HG02763 (cell line): Measurements from ENCODE around the gene KLHL3.
"Not testable (repeated sequence)": the region's sequence is repeated elsewhere in the genome, so short reads cannot be mapped to it uniquely, and the experiment has no call there.

Experiments
- ATAC-seq: cut with Tn5 transposase; IDR thresholded peaks from one replicate; pipeline ENCODE4 v1.9.1; 2021; ENCODE audit warnings: mild to moderate bottlenecking, moderate library complexity; ENCODE audit not compliant: unreplicated experiment

The KLHL3 gene

DNA sequence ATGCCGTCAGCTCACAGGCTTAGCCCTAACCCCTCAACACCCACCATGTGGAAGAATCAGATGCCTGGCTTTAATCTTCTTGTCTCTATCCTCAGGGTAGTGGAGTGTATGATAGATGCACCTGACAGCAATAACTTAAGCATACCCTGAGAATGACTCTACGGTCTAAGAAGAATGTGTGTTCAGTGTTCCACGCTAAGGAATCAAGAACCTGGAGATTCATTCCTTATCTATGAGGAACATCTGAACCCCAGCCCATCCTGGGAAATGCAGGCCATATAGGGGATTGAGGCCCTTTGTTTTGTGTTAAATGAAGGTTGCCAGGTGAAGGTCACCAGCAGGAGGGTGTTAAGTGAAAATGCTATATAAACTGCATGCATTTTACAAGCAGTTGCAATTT, 63.0 kb downstream of the KLHL3 start:
- no peak for ATAC-seq

DNA sequence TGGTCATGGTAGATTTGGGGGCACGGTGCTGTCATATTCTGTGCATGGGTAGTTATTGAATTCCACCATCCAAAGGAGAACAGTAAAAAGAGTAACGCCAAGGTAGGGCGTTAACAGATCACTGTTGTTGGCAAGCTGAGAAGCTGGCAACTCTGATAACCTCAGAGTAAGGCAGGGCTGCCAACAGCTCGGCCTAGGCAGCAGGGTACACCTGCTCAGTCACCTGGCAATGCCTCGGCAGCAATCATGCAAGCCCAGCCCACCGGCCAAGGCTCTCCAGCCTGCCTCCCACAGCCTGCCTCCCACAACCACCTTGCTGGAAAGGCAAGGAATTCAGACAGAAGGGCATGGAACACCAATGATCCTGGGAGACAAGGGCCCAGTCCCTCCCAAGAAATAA, 63.9 kb downstream of the KLHL3 start:
- no peak for ATAC-seq

DNA sequence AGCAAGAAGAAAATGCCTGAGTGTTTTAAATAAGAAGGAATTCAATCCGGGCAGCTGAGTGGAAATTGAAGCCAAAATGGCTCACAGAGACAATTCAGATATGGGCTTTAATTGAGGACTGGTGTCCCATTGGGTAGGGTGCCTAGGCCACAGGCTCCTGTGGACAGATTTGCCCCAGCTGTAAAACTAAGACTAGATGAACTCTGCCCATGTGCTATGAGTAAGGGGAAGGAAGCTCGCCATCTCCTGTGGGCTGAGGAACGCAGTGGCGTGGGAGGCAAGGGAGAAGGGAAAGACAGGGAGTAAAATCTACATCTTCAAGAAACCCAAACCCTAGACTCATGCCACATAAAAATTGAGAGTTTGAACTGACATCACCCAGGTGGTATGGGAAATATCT, 66.1 kb downstream of the KLHL3 start:
- no peak for ATAC-seq

DNA sequence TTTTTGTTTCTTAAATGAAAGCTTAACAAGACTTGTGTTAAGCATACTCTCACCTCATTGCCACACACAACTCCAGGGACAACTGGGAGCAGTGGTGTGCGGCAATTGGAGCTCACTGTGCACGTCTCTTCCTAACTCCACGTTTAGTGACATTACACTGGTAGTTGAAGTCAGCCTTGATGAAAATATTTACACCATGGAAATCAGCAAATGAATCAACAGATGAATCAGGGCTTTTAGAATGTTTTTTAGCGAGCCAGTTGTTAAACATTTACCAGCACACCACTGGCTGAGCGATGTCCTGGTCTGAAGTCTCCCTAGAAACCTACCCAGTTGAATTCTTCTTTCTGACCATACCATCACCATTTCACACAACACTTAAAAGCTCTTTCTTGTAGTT, 67.3 kb downstream of the KLHL3 start:
- ATAC-seq: no peak

DNA sequence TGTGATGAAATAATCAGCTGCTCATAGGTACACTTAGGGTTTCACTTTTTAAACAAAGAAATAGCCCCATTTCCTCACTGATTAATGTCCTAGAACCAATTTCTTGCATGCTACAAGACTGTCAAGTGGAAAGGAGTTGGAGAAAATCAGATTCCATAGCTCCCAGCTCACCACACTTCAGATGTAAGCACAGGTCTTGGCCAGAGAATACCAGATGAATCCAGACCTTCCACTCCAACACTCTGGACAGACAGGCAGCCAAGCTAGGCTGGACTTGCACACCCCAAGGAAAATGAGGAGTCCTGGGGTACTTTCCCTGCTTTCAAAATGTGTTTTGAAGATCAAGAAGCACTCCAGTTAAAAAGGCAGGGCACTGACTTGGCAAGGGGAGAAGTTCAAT, 68.5 kb downstream of the KLHL3 start:
- ATAC-seq: no peak

DNA sequence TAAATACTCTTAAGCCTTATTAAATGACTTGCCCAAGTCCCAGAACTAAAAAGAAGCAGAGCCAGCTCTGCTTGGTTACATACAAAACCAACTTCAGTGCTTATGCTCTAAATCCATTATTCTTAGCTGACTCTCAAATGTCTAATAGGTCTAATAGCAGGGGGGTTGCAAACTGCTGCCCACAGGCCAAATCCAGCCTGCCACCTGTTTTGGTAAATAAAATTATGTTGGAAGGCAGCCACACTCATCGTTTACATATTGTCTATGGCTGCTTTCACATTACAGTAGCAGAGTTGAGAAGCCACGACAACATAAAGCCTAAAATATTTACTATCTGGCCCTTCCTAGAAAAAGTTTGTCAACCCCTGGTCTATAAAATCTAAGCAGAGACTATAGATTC, 69.0 kb downstream of the KLHL3 start:
- no peak for ATAC-seq

DNA sequence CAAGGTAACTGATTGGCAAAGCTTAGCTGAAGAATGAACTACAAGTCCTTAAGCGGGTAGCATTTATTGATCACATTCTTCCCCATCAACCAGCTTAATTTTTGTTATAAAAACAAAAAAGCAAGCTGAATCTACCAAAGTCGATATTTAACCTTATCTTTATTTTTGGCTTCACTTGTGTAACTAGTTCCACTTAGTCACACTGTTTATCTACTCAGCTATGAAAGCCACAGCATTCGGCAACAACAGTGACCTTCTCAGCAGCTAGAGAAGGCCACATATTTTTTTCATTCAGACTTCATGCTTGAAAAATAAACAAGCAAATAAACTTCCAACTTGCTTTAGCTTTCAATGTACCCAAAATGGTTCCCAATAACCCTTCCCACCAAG, 69.4 kb downstream of the KLHL3 start:
- peak; percentile 18 for ATAC-seq

DNA sequence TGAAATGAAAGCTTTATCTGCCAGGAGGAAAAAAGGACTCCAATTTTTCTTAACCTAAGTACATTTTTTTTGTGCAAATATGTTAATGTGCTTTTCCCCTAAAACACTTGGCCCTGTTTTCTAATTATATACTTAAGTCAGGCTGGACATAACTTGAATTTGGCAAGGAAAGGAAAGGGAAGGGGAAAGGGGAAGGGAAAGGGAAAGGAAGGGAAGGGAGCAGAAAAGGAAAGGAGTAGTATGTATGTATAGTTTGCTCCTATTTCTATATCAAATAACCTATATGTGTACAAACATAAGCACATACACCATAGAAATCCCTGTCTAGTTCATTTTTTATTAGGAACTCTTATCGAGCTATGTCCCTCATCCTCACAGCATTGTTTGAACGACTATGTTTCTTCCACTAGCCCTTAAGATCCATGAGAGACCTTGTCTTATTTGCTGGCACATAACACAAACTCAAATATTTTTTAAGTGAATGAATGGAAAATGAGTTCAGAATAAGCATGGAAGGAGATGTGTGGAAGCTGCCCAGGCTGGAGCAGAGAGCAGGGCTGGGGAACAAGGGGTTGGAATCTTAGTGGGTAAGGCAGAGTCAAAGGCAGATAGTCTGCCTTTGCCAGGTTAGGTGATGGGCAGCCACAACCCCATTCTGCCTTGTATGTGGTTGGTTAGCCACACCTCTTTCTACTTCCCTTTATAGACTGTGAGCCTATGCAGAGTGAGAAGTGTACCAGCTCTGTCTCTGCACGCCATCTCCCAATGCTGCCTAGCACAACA, 70.0 kb downstream of the KLHL3 start:
- ATAC-seq: peak; percentile 98

DNA sequence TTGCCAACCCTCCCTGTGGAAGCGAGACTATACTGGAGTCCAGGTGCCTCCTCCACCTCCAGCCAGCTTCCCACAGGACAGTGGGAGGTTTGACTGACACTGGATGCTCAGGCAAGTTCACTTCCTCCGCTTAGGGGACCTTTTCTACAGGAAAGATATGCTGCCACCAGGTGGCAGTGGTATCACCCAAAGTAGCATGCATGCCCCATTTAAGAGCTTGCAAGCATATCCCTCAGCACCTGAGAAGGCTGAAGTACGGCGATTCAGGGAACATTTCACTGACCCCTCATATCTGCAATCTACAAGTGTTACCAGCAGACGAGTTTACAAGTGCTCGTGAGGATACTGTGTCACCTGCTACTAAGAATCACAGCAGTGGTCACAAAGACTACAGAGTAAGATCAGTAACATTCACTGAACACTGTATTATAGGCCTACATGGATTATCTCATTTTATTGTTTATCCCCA, 75.5 kb downstream of the KLHL3 start:
- peak; percentile 61 for ATAC-seq

DNA sequence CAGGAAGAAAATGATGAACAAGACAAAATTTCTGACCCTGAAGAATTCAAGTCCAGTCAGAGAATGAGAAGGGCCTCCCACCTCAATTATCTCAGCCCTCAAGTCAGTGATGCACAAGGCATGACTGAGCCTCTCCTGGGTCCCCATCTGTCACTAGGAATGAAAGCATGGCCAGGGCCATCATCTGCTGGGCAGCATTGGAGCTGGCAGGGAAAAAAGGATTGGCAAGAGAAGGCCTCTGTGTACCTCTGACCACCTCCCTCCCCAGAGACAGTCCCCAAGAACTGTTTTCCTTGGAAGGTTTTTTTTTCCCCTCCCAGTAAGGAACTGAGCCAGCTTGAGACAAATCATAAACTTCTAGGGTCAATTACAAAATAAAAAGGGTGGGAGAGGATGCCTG, 76.7 kb downstream of the KLHL3 start:
- ATAC-seq: no peak

DNA sequence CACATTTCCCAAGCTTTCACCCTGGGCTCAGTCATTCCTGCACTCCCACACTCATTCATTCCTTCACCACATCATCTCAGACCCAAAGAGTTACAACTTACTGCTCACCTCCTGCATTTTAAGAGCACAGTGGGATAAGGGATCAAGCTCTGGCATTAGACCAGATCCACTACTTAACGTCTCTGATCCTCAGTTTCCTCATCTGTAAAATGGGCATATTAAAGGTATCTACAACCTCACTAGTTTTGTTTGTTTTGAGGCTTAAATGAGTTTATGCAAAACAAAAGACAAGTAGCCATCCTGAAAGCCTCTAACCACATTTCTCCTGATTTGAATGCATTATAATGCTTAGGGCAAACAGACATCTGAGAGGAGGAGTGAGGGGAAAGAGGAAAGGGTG, 77.6 kb downstream of the KLHL3 start:
- ATAC-seq: no peak

DNA sequence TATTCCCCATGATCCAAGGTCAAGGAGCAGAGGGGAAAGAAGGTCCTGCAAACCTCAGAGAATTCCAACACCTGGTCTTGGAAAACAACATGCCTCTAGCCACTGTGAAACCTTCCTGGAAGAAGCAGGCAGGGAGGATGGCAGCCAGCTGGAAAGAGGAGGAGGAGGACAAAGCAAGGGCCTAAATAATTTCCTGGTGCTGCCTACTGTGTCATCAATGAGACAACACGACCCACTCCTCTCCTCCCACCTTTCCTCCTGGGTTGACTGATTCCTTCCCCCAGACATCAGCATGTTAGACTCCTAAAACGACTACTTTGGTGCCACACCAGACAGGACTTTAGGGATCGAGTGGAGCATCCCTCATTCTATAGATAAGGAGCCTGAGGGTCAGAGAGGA, 78.8 kb downstream of the KLHL3 start:
- no peak for ATAC-seq

DNA sequence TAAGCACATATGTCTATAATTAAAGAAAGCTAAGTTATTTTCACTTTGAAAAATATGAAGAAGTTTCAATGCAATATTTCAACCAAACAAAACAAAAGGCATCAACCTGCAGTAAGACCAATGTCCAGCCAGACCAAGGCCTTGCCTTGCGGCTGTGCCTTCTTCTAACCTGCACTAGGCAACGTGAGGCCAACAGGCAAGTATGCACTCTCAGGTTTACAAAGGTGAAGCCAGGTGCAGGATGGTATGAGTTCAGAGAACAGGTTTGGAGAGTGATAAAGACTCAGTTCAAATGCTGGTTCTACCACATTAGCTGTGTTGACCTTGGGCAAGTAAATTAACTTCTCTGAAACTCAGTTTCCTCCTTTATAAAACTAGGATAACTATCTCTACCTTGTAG, 79.3 kb downstream of the KLHL3 start:
- ATAC-seq: no peak

DNA sequence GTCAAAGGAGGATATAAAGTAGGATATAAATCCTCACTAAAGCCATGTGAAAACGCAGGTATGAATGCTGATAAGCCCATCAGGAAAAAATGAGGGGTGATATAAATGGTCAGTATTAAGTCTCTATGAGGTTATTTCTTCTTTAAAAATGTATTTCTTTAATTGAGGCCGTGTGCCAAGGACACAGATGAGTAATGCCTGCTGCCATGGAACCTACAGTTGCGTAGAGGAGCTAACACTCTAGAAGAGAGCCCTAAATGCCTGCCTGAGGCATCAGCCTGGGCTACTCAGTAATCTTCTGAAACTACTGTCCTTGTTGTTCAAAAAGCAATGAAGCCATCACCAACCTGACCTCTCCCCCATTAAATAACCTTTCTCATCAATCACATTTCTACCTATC, 84.9 kb downstream of the KLHL3 start:
- no peak for ATAC-seq

DNA sequence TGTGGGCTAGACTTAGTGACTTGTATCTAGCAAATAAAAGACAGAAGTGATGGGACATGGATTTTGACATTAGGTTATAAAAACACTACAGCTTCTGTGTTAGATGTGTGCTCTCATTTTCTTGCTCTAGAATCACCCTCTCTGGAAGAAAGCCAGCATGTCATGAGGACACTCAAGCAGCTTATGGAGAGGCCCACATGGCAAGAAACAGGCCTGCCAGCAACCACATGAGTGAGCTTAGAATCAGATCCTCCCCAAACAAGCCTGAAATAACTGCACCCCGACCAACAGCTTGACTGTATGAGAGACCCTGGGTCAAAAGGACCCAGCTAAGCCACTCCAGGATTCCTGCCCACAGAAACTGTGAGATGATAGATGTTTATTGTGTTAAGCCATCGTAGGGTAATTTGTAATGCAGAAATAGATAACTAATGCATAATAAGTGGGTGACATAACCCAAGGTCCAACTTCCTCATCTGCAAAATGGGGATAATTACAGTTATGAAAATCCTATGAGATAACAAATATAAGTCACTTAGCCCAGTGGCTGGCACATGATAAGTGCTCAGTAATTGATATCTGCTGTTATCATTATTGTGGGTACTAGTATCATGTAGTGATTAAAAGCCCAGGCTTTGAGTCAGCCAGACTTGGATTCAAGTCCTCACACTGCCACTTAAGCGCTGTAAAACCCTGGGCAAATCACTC, 86.5 kb downstream of the KLHL3 start:
- no peak for ATAC-seq

DNA sequence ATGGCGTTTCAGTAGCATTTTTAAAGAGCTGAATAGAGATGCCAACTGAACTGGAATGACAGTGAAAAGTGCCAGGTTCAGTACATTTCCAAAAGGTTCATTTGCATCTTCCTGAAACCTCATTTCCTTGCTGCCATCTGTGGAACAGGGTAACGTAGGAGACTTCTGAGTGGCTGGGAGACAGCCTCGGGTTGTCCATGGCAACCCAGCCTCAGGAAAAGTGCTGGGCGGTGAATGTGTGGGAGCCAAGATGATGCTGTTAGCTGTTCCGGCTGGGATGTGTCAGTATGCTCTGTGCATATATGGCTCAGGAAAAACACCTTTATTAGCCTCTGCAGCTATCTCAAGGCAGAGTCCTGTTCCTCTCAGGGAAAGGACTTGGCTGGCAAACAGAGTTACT, 87.5 kb downstream of the KLHL3 start:
- no peak for ATAC-seq

DNA sequence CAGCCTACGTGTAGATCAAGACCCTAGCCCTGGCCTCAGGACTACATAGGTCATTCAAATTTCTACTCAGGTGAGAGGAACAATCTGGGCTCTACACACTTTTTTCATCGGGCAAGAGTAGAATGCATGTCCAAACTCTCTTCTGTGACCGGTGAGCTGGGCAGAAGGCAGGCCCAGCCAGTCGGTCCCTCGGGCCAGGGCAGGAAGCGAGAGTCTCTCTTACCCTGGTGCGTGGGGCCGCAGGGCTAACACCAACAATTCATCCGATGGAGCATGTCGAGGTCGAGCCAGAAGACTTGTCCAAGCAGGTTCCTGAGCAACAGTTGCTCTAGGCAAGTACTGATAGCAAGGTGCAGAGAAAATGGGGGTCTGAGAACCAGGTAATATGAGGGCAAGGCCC, 88.5 kb downstream of the KLHL3 start:
- no peak for ATAC-seq

DNA sequence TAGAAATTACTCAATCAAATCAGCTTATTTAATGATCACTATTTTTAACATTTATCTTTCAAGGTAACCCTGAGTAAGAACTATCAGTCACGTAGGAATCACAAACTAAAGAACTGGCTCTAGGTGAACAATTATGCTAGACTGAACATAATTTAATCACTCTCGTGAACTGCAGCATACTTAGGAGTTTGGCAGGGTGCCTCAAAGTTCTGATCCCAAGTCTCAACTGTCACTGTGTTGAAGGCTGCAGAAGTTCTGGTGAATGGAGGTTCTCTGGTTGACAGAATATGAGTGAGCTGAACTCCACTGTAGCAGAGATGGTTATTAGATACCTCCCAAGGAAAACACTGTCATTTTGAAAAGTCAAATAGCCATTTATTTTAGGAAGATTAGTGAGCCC, 89.1 kb downstream of the KLHL3 start:
- no peak for ATAC-seq

DNA sequence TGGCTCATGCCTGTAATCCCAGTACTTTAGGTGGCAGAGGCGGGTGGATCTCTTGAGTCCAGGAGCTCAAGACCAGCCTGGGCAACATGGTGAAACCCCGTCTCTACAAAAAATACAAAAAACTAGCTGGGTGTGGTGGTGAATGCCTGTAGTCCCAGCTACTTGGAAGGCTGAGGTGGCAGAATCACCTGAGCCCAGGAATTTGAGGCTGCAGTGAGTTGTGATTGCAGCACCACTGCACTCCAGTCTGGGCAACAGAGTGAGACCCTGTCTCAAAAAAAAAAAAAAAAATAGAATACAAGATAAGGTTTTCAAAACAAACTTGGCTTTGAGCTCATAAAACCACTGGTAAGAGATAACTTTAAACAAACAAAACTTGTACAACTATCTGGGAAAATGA, 92.8 kb downstream of the KLHL3 start:
- not testable (repeated sequence) for ATAC-seq

DNA sequence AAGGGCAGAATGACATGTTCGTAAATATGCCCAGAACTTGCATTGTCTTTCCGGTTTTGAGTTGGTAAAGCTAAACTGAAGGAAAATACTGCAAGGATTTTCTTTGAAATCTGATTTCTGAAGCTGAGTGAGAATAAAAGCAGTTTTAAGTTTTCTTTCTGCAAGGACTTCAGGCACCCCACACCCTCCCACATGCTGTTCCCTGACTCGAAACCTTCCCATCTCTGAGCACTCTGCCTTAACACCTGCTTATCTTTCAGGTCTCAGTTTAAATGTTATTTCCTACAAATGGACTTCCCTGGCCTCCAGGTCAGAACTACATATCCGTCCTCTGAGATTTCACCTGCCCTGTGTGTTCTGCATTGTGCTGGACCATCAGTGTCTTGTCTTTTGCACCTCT, 93.8 kb downstream of the KLHL3 start:
- ATAC-seq: no peak

DNA sequence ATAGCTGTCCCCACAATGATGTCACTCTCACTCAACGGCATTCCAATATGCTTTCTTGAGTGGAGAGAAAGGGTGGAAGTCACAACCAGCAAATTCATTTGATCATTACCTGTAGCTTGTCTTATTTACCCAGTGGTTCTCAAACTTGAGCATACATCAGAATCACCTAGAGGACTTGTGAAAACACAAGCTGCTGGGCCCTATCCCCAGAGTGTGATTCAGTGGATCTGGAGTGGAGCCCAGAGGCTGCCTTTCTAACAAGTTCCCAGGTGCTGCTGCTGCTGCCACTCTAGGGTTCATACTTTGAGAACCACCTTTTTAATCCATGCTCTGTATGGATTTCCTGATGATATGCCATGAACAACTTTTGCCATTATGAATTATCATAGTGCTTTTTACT, 94.7 kb downstream of the KLHL3 start:
- no peak for ATAC-seq

DNA sequence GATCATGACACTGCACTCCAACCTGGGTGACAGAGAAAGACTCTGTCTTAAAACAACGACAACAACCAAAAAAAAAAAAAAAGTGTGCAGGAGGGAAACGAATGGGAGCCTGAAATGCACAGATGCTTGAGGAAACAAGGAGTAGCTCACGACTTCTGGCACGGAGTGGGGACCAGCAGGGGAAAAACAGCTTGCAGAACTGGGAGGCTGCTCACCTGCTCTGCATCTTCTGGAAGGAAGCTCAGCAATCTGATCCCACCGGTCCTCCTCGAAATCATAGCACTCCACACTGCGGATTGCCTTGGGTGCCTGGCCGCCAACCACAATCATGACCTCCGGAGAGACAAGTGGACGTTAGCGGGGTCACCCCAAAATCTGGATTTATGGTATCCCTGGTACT, 96.2 kb downstream of the KLHL3 start:
- no peak for ATAC-seq

DNA sequence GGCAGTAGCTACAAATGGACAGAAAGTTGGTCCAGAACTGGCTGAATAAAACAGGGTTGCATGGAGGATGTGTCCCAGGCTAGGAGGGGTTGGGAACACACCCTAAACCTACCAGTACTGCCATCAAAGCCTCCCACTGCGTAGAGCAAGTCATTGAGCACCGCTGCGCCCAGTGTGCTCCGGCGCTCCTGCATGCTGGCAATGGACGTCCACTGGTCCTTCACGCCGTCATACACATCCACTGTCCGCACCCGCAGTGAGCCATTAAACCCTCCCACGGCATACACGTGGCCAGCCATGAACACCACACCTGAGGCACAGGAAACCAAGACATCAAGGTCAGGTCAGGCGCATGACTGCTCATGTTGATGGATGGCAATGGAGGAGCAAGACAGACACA, 97.0 kb downstream of the KLHL3 start:
- ATAC-seq: no peak
